ENCODE results near the gene CCR6. TPM values are rescaled to one million over a fixed set of nuclear protein-coding genes. Genes with fewer than 3 reads are reported as not detected.

The CCR6 gene
- total RNA-seq, 1 experiment from 2014 or later: not detected

GRCh38 chr6:167091805-167092107, 31.1 kb upstream of the CCR6 start:
- no peaks in the 10 kb centered on the region for H3K27me3 ChIP-seq (replicated peaks; ENCODE audit: control insufficient read depth, insufficient read depth, low read length)
- intact Hi-C loops (cut with micrococcal nuclease; ENCODE audit: unreplicated experiment): no loop called here
- POLR2A ChIA-PET: no interaction called here
- Mint-ChIP-seq H3K27ac (ENCODE audit: unreplicated experiment) (no peak overlapping the region), H3K27me3 (ENCODE audit: insufficient read depth, unreplicated experiment) (no peaks in the 10 kb centered on the region), H3K36me3 (ENCODE audit: insufficient read depth, unreplicated experiment) (no peaks in the 10 kb centered on the region), H3K4me1 (ENCODE audit: low read depth, unreplicated experiment) (no peaks in the 10 kb centered on the region), H3K9me3 (ENCODE audit: unreplicated experiment) (no peaks in the 10 kb centered on the region), H3K4me3 (ENCODE audit: unreplicated experiment) (no peak overlapping the region)
- no peak overlapping the region for H3K4me3 ChIP-seq (ENCODE audit: low read depth, low read length)
- no peaks in the 10 kb centered on the region for H3K9me3 ChIP-seq
- no peaks in the 10 kb centered on the region for H3K36me3 ChIP-seq (ENCODE audit: control insufficient read depth, insufficient read depth, low read length)
- DNase-seq: no peak
- H3K4me1 ChIP-seq: no peaks in the 10 kb centered on the region
- CTCF ChIA-PET: no interaction called here
- TF ChIP-seq CTCF (IDR thresholded peaks at IDR 0.05; ENCODE audit: insufficient read depth in 1 of 2, low read depth in 1 of 2, low read length in 1 of 2, severe bottlenecking in 1 of 2, unreplicated experiment in 1 of 2): no peak
- no TSS peak for BruUV-seq (replicated peaks)

GRCh38 chr6:167092672-167093339, 30.1 kb upstream of the CCR6 start:
- H3K4me1 Mint-ChIP-seq (ENCODE audit: low read depth, unreplicated experiment): no peaks in the 10 kb centered on the region
- CTCF ChIA-PET: no interaction called here
- H3K4me3 Mint-ChIP-seq (ENCODE audit: unreplicated experiment): no peak overlapping the region
- Histone ChIP-seq H3K4me3 (ENCODE audit: low read depth, low read length) (no peak overlapping the region), H3K4me1 (no peaks in the 10 kb centered on the region), H3K9me3 (no peaks in the 10 kb centered on the region), H3K36me3 (ENCODE audit: control insufficient read depth, insufficient read depth, low read length) (no peaks in the 10 kb centered on the region), H3K27me3 (replicated peaks; ENCODE audit: control insufficient read depth, insufficient read depth, low read length) (no peaks in the 10 kb centered on the region)
- no peak overlapping the region for H3K27ac Mint-ChIP-seq (ENCODE audit: unreplicated experiment)
- no peak for DNase-seq
- intact Hi-C loops (cut with micrococcal nuclease; ENCODE audit: unreplicated experiment): no loop called here
- BruUV-seq (replicated peaks): no TSS peak
- no peaks in the 10 kb centered on the region for H3K9me3 Mint-ChIP-seq (ENCODE audit: unreplicated experiment)
- POLR2A ChIA-PET: no interaction called here
- no peaks in the 10 kb centered on the region for H3K36me3 Mint-ChIP-seq (ENCODE audit: insufficient read depth, unreplicated experiment)
- no peak for TF ChIP-seq CTCF (IDR thresholded peaks at IDR 0.05; ENCODE audit: insufficient read depth in 1 of 2, low read depth in 1 of 2, low read length in 1 of 2, severe bottlenecking in 1 of 2, unreplicated experiment in 1 of 2)
- H3K27me3 Mint-ChIP-seq (ENCODE audit: insufficient read depth, unreplicated experiment): no peaks in the 10 kb centered on the region

GRCh38 chr6:167093406-167093921, 29.4 kb upstream of the CCR6 start:
- Histone ChIP-seq H3K4me3 (ENCODE audit: low read depth, low read length) (no peak overlapping the region), H3K9me3 (no peaks in the 10 kb centered on the region), H3K36me3 (ENCODE audit: control insufficient read depth, insufficient read depth, low read length) (no peaks in the 10 kb centered on the region), H3K4me1 (no peaks in the 10 kb centered on the region), H3K27me3 (replicated peaks; ENCODE audit: control insufficient read depth, insufficient read depth, low read length) (no peaks in the 10 kb centered on the region)
- no peak overlapping the region for H3K4me3 Mint-ChIP-seq (ENCODE audit: unreplicated experiment)
- no TSS peak for BruUV-seq (replicated peaks)
- no peaks in the 10 kb centered on the region for H3K4me1 Mint-ChIP-seq (ENCODE audit: low read depth, unreplicated experiment)
- H3K9me3 Mint-ChIP-seq (ENCODE audit: unreplicated experiment): no peaks in the 10 kb centered on the region
- H3K27ac Mint-ChIP-seq (ENCODE audit: unreplicated experiment): no peak overlapping the region
- CTCF ChIA-PET: interaction anchor here (0.6 to 1.2 kb wide), 2 partner anchors 49 to 1159 kb away, joined by 3 to 5 read pairs; no protein-coding TSS in a partner anchor
- POLR2A ChIA-PET: no interaction called here
- H3K36me3 Mint-ChIP-seq (ENCODE audit: insufficient read depth, unreplicated experiment): no peaks in the 10 kb centered on the region
- DNase-seq: no peak
- intact Hi-C loops (cut with micrococcal nuclease; ENCODE audit: unreplicated experiment): no loop called here
- no peak for TF ChIP-seq CTCF (IDR thresholded peaks at IDR 0.05; ENCODE audit: insufficient read depth in 1 of 2, low read depth in 1 of 2, low read length in 1 of 2, severe bottlenecking in 1 of 2, unreplicated experiment in 1 of 2)
- H3K27me3 Mint-ChIP-seq (ENCODE audit: insufficient read depth, unreplicated experiment): no peaks in the 10 kb centered on the region

Measured in Caco-2 (cell line).